HS-27A (cell line): ENCODE results near the gene MTARC2.

Experiments
- DNase-seq: peaks from one replicate; pipeline ENCODE4 v3.0.0-alpha.2; 2012; ENCODE audit warnings: low read depth, missing footprints

MTARC2 gene

GRCh38 chr1:220768126-220768601, 20.0 kb downstream of the MTARC2 start:
- no peak for DNase-seq

GRCh38 chr1:220769205-220769604, 21.1 kb downstream of the MTARC2 start:
- no peak for DNase-seq

GRCh38 chr1:220770245-220770913, 22.3 kb downstream of the MTARC2 start:
- no peak for DNase-seq

GRCh38 chr1:220772846-220773245, 24.7 kb downstream of the MTARC2 start:
- DNase-seq, result no peak

- no peak for DNase-seq
These were observed 27.2 kb downstream of the MTARC2 start for GRCh38 chr1:220775240-220775853.

- DNase-seq, result no peak
These were observed 28.1 kb downstream of the MTARC2 start for GRCh38 chr1:220776254-220776653.

GRCh38 chr1:220776720-220777326, 28.7 kb downstream of the MTARC2 start:
- no peak for DNase-seq

GRCh38 chr1:220783453-220783852, 35.3 kb downstream of the MTARC2 start:
- DNase-seq, result no peak

GRCh38 chr1:220784751-220785150, 36.6 kb downstream of the MTARC2 start:
- no peak for DNase-seq

- DNase-seq, result no peak
These were observed 37.3 kb downstream of the MTARC2 start for GRCh38 chr1:220785166-220786056.

GRCh38 chr1:220786057-220786336, 37.9 kb downstream of the MTARC2 start:
- no peak for DNase-seq

- no peak for DNase-seq
These were observed 38.4 kb downstream of the MTARC2 start, which contains the start of gene MTARC1 for GRCh38 chr1:220786337-220787068. TSS of gene MTARC1 (plus strand) at chr1:220786913. CDS start at chr1:220786945, 32 bp downstream.

GRCh38 chr1:220787069-220787619, 39.0 kb downstream of the MTARC2 start:
- DNase-seq, result no peak

- DNase-seq, result no peak
These were observed 40.8 kb downstream of the MTARC2 start for GRCh38 chr1:220788900-220789299.

- no peak for DNase-seq
These were observed 41.5 kb downstream of the MTARC2 start for GRCh38 chr1:220789532-220790147.

- DNase-seq, result no peak
These were observed 43.2 kb downstream of the MTARC2 start for GRCh38 chr1:220791285-220791684.

- no peak for DNase-seq
These were observed 43.8 kb downstream of the MTARC2 start for GRCh38 chr1:220791956-220792355.

GRCh38 chr1:220796530-220796929, 48.4 kb downstream of the MTARC2 start:
- DNase-seq, result no peak

- no peak for DNase-seq
These were observed 48.9 kb downstream of the MTARC2 start for GRCh38 chr1:220797044-220797443.

GRCh38 chr1:220797553-220797952, 49.4 kb downstream of the MTARC2 start:
- DNase-seq, result no peak

GRCh38 chr1:220798338-220798737, 50.2 kb downstream of the MTARC2 start:
- no peak for DNase-seq
